MCF 10A (cell line): ENCODE results near the gene SPEM2. TPM values are rescaled to one million over a fixed set of nuclear protein-coding genes. Genes with fewer than 3 reads are reported as not detected.
A peak's percentile ranks its signal among the peaks of the same experiment; 100 is the strongest.

ENCODE experiments used
- BruUV-seq: library from RNA; stranded (reverse); fragments of 400-500 nt; replicated peaks from 2 replicates; lab custom pipeline; 2021; lab: Mats Ljungman, UMichigan
- CTCF ChIA-PET: fragments of 300-600 bp; sonication (Branson Sonifier 250); formaldehyde crosslinking; extraction: SDS; loops from one replicate; lab custom pipeline; 2021; ENCODE audit warnings: antibody characterized with exemption, inconsistent platforms; lab: Yijun Ruan, JAX
- POLR2A ChIA-PET: fragments of 300-600, 350-650 bp; sonication (Branson Sonifier 250); formaldehyde crosslinking; extraction: SDS; loops from one replicate; lab custom pipeline; 2020; ENCODE audit warnings: antibody characterized with exemption, inconsistent platforms; lab: Yijun Ruan, JAX
- DNase-seq: peaks from one replicate; pipeline ENCODE4 v3.0.0-alpha.2; 2018; ENCODE audit not compliant: unreplicated experiment
- H3K27ac Mint-ChIP-seq: one replicate; pipeline ENCODE4 v1.8.0; 2022; ENCODE audit warnings: mild to moderate bottlenecking, low read depth, mixed read lengths; ENCODE audit not compliant: unreplicated experiment
- H3K27me3 Mint-ChIP-seq: one replicate; pipeline ENCODE4 v1.8.0; 2022; ENCODE audit warnings: mixed read lengths; ENCODE audit not compliant: insufficient read depth, unreplicated experiment
- H3K36me3 Mint-ChIP-seq: one replicate; pipeline ENCODE4 v1.8.0; 2022; ENCODE audit warnings: mild to moderate bottlenecking, moderate library complexity, mixed read lengths; ENCODE audit not compliant: insufficient read depth, unreplicated experiment
- H3K4me1 Mint-ChIP-seq: one replicate; pipeline ENCODE4 v1.8.0; 2022; ENCODE audit warnings: mixed read lengths; ENCODE audit not compliant: insufficient read depth, unreplicated experiment
- H3K4me3 Mint-ChIP-seq: one replicate; pipeline ENCODE4 v1.8.0; 2022; ENCODE audit warnings: mild to moderate bottlenecking, moderate library complexity, mixed read lengths; ENCODE audit not compliant: unreplicated experiment
- H3K9me3 Mint-ChIP-seq: one replicate; pipeline ENCODE4 v1.8.0; 2022; ENCODE audit warnings: mixed read lengths; ENCODE audit not compliant: unreplicated experiment
- CTCF ChIP-seq: fragments of 200-600 bp; IDR thresholded peaks from one replicate; pipeline ENCODE4 v1.8.0; 2022; ENCODE audit warnings: antibody characterized with exemption, mild to moderate bottlenecking; ENCODE audit not compliant: unreplicated experiment
- intact Hi-C: fragments of 100-400 bp; cut with micrococcal nuclease; formaldehyde crosslinking; loops from 2 replicates; pipeline ENCODE4 v1.14.1; 2022
- total RNA-seq: library from RNA; stranded (reverse); gene quantifications from 2 replicates; pipeline ENCODE4 v1.2.3, GENCODE V29; 2022

SPEM2 gene
- total RNA-seq, 1 experiment from 2014 or later: not detected

GRCh38 chr17:7440834-7441195 lies 15.4 kb downstream of the SPEM2 start:
- ChIA-PET POLR2A (interaction anchor here (0.7 to 8.9 kb wide), 10 partner anchors 9 to 120 kb away, joined by 3 to 115 read pairs (median 4); partner anchors contain the start of genes POLR2A, TMEM256 and ZBTB4), CTCF (interaction anchor here (0.9 to 2.3 kb wide), 3 partner anchors 52 to 210 kb away, joined by 3 to 14 read pairs (median 3); partner anchors contain the start of gene TNFSF13)
- H3K27ac Mint-ChIP-seq: no peak overlapping the region
- BruUV-seq: no TSS peak
- peaks cover 4% of the 10 kb centered on the region for H3K36me3 Mint-ChIP-seq
- peak; percentile 58 for DNase-seq
- peaks cover 23% of the 10 kb centered on the region for H3K4me1 Mint-ChIP-seq
- no peaks in the 10 kb centered on the region for H3K27me3 Mint-ChIP-seq
- intact Hi-C loops: no loop called here
- H3K4me3 Mint-ChIP-seq: peak overlapping the region; percentile 38
- no peaks in the 10 kb centered on the region for H3K9me3 Mint-ChIP-seq
- peak; percentile 10 for TF ChIP-seq CTCF

GRCh38 chr17:7441266-7441665 lies 15.8 kb downstream of the SPEM2 start:
- intact Hi-C loops: no loop called here
- peaks cover 4% of the 10 kb centered on the region for H3K36me3 Mint-ChIP-seq
- ChIA-PET POLR2A (interaction anchor here (0.6 to 8.9 kb wide), 11 partner anchors 8 to 426 kb away, joined by 3 to 115 read pairs (median 3); partner anchors contain the start of genes POLR2A, TMEM256 and ZBTB4), CTCF (interaction anchor here (0.6 to 2.3 kb wide), 7 partner anchors 10 to 209 kb away, joined by 3 to 14 read pairs (median 3); partner anchors contain the start of genes SLC35G6, SOX15 and TNFSF13)
- no TSS peak for BruUV-seq
- no peak overlapping the region for H3K27ac Mint-ChIP-seq
- no peak for TF ChIP-seq CTCF
- H3K27me3 Mint-ChIP-seq: no peaks in the 10 kb centered on the region
- DNase-seq: no peak
- peaks cover 23% of the 10 kb centered on the region for H3K4me1 Mint-ChIP-seq
- no peak overlapping the region for H3K4me3 Mint-ChIP-seq
- H3K9me3 Mint-ChIP-seq: no peaks in the 10 kb centered on the region

GRCh38 chr17:7442142-7442541 lies 16.7 kb downstream of the SPEM2 start:
- Mint-ChIP-seq H3K4me3 (no peak overlapping the region), H3K4me1 (peaks cover 17% of the 10 kb centered on the region)

More at GRCh38 chr17:7442142-7442541, 16.7 kb downstream of the SPEM2 start:
- Mint-ChIP-seq H3K36me3 (peaks cover 4% of the 10 kb centered on the region), H3K27me3 (no peaks in the 10 kb centered on the region), H3K9me3 (no peaks in the 10 kb centered on the region), H3K27ac (no peak overlapping the region)
- CTCF ChIA-PET: interaction anchor here (0.6 to 1.4 kb wide), 5 partner anchors 39 to 397 kb away, joined by 3 to 5 read pairs (median 4); partner anchors contain the start of genes SLC35G6 and SOX15
- no peak for DNase-seq
- BruUV-seq: no TSS peak
- intact Hi-C loops: no loop called here
- TF ChIP-seq CTCF: no peak
- POLR2A ChIA-PET: interaction anchor here (0.6 to 8.9 kb wide), 7 partner anchors 9 to 427 kb away, joined by 3 to 115 read pairs (median 4); partner anchors contain the start of genes POLR2A and ZBTB4
